Measurements from ENCODE around the gene LENEP.

DNA sequence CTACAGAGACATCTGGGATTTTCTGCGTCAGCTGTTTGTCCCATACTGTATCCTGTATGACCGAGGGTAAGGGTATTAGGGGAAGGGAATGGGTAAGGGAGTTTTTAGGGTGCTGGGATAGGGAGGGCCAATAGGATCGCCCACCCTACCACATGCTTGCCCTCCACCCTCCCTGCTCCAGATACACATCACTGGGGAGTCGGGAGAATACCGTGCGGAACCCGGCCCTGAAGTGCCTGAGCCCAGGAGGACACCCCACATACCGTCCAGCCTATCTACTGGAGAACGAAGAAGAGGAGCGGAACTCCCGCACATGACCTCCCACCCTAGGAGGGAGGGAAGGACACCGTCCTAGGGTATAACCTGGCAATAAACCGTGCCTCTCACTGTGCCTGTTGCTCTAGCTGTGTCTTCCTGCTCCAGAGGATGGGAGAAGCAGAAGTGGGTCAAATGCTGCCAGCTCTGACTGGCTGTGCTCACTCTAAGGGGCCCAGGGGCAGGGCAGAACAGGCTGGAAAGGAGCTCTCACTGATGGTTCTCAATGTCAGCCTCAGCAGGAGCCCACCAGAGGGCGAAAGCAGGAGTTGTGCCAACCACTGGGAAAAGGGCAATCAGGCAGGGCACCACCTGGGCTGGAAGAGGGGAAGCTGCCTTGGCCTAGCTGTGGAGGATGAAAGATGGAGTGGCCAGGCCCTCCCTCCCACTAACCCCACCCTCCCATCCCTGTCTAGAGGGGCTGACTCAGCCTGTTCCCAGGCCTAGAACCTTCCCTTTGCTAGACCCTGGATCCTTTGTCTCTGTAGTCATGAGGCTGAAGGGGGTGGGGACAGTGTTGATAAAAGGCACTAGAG, 440 bp upstream of the LENEP start:
- TF ChIP-seq, protein P1, sequence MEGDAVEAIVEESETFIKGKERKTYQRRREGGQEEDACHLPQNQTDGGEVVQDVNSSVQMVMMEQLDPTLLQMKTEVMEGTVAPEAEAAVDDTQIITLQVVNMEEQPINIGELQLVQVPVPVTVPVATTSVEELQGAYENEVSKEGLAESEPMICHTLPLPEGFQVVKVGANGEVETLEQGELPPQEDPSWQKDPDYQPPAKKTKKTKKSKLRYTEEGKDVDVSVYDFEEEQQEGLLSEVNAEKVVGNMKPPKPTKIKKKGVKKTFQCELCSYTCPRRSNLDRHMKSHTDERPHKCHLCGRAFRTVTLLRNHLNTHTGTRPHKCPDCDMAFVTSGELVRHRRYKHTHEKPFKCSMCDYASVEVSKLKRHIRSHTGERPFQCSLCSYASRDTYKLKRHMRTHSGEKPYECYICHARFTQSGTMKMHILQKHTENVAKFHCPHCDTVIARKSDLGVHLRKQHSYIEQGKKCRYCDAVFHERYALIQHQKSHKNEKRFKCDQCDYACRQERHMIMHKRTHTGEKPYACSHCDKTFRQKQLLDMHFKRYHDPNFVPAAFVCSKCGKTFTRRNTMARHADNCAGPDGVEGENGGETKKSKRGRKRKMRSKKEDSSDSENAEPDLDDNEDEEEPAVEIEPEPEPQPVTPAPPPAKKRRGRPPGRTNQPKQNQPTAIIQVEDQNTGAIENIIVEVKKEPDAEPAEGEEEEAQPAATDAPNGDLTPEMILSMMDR (IDR thresholded peaks at IDR 0.05; ENCODE audit: low read length) = peak; percentile 22; the same call in 1 of the 2 replicates
- TF ChIP-seq EZH2 (optimal IDR thresholded peaks at IDR 0.05; ENCODE audit: low read depth, low read length) = no peak
- TF ChIP-seq EZH2phosphoT487 (IDR thresholded peaks at IDR 0.05; ENCODE audit: low read length) = no peak
